Peyer's patch (tissue), 4 donors: Measurements from ENCODE around the gene TSPAN15. TPM values are rescaled to one million over a fixed set of nuclear protein-coding genes. Genes with fewer than 3 reads are reported as not detected.

Source experiments
- DNase-seq, 3 donors: peaks; one replicate each; pipeline ENCODE4 v3.0.0-alpha.2; 2017 to 2019
- H3K27ac ChIP-seq, 4 donors: fragments of 200-600 bp; sonication (generic); one replicate each; pipeline ENCODE4 v1.5.1; 2016 to 2019
- H3K27me3 ChIP-seq, 2 donors: fragments of 200-600 bp; sonication (generic); one replicate each; pipeline ENCODE4 v1.5.1; 2019
- H3K36me3 ChIP-seq, 3 donors: fragments of 200-600 bp; sonication (generic); one replicate each; pipeline ENCODE4 v1.5.1; 2016 to 2019
- H3K4me1 ChIP-seq, 4 donors: fragments of 200-600 bp; sonication (generic); one replicate each; pipeline ENCODE4 v1.5.1; 2016 to 2019
- H3K4me3 ChIP-seq, 4 donors: fragments of 200-600 bp; sonication (generic); 1 replicate in 3 of 4; 2 replicates in 1 of 4; pipeline ENCODE4 v1.5.1; 2016 to 2019; ENCODE audit warnings: mild to moderate bottlenecking in 1 of 4
- H3K9me3 ChIP-seq, 4 donors: fragments of 200-600 bp; sonication (generic); one replicate each; pipeline ENCODE4 v1.5.1; 2016 to 2019; ENCODE audit warnings: mild to moderate bottlenecking in 1 of 4
- POLR2A ChIP-seq, 2 donors: fragments of 450-650 bp; IDR thresholded peaks; one replicate each; pipeline ENCODE4 v1.5.1; 2017; ENCODE audit warnings: antibody characterized with exemption in 2 of 2, mild to moderate bottlenecking in 2 of 2, moderate library complexity in 2 of 2
- total RNA-seq, 4 donors: library from RNA; depleted of rRNA; stranded (reverse); fragments of >200 nt; gene quantifications; one replicate each; pipeline ENCODE4 v1.1.0, GENCODE V29; 2016
- TF ChIP-seq, protein P1 (sequence below), 6 experiments: fragments of 450-650 bp in 4 of 6; fragments of 200-600 bp in 2 of 6; sonication (generic) in 1 of 6; IDR thresholded peaks; one replicate each; pipeline ENCODE4 v1.5.1; 2017 to 2019; ENCODE audit warnings: antibody characterized with exemption in 6 of 6, mild to moderate bottlenecking in 3 of 6, moderate library complexity in 1 of 6

Gene TSPAN15
- total RNA-seq, 4 donors from 2014 or later, result 32.2 to 110 (median 94.4) TPM

DNA sequence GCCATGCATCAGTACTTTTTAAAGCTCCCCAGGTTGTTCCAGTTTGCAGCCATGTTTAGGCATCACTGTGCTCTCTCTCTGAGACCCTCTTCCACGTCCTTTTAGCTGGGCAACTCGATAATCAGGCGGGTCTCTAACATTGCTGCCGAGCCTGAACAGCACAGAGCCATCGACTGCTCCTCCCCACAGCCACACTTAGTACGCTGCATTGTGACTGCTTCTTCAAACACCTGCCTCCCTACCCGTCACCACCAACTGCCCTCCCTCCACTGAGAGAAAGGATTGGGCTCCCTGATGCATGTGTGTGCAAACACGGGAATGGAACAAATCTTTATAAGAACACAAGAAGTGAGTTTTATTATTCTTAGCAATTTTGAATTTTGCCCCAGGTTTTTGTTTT, 23.1 kb upstream of the TSPAN15 start:
- no peaks in the 10 kb centered on the region for H3K27me3 ChIP-seq
- H3K4me1 ChIP-seq, result peaks cover 0 to 24% (median 6%) of the 10 kb centered on the region in 4 donors
- no peaks in the 10 kb centered on the region for H3K36me3 ChIP-seq
- H3K4me3 ChIP-seq, result no peak overlapping the region
- TF ChIP-seq, protein P1, sequence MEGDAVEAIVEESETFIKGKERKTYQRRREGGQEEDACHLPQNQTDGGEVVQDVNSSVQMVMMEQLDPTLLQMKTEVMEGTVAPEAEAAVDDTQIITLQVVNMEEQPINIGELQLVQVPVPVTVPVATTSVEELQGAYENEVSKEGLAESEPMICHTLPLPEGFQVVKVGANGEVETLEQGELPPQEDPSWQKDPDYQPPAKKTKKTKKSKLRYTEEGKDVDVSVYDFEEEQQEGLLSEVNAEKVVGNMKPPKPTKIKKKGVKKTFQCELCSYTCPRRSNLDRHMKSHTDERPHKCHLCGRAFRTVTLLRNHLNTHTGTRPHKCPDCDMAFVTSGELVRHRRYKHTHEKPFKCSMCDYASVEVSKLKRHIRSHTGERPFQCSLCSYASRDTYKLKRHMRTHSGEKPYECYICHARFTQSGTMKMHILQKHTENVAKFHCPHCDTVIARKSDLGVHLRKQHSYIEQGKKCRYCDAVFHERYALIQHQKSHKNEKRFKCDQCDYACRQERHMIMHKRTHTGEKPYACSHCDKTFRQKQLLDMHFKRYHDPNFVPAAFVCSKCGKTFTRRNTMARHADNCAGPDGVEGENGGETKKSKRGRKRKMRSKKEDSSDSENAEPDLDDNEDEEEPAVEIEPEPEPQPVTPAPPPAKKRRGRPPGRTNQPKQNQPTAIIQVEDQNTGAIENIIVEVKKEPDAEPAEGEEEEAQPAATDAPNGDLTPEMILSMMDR (IDR thresholded peaks at IDR 0.05), result no peak
- no peak for TF ChIP-seq POLR2A (IDR thresholded peaks at IDR 0.05)
- DNase-seq, result no peak
- no peaks in the 10 kb centered on the region for H3K9me3 ChIP-seq
- no peak overlapping the region for H3K27ac ChIP-seq

DNA sequence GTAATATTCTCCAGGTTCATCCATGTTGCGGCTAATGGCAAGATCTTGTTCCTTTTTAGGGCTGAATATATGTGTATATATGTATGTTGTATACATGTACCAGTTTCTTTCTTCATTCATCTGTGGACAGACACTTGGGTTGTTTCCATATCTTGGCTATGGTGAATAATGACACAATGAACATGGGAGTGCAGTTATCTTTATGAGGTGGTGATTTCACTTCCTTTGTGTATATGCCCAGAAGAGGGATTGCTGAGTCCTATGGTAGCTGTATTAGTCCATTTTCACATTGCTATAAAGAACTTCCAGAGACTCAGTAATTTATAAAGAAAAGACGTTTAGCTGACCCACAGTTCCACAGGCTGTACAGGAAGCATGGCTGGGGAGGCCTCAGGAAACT, 17.1 kb upstream of the TSPAN15 start:
- DNase-seq, result no peak
- Histone ChIP-seq H3K36me3 (no peaks in the 10 kb centered on the region), H3K27ac (no peak overlapping the region), H3K9me3 (no peaks in the 10 kb centered on the region), H3K27me3 (no peaks in the 10 kb centered on the region), H3K4me3 (no peak overlapping the region), H3K4me1 (peaks cover 0 to 12% (median 3%) of the 10 kb centered on the region in 4 donors)
- TF ChIP-seq, protein P1 (IDR thresholded peaks at IDR 0.05), result no peak
- no peak for TF ChIP-seq POLR2A (IDR thresholded peaks at IDR 0.05)

DNA sequence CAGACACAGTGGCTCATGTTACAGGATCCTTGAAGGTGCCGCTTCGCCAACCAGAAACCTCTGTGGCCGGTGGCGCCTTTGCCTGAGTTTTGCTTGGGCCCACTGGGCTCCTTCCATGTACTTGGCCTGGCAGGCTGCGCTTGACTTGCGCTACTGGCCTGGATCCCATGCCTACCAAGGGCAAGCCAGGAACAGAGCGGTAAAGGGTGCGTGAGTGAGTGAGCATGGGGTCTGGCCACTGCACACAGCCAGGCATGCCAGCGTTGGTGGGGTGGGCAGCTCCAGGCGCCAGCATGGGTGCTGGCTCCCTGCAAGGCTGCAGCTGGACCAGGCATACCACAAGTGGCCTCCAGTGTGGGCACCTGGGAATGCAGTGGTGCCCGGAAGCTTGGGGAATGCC, 16.3 kb upstream of the TSPAN15 start:
- no peaks in the 10 kb centered on the region for H3K9me3 ChIP-seq
- H3K4me3 ChIP-seq, result no peak overlapping the region
- TF ChIP-seq, protein P1 (IDR thresholded peaks at IDR 0.05), result no peak
- TF ChIP-seq POLR2A (IDR thresholded peaks at IDR 0.05), result no peak
- no peak overlapping the region for H3K27ac ChIP-seq
- H3K36me3 ChIP-seq, result no peaks in the 10 kb centered on the region
- peaks cover 0 to 19% (median 3%) of the 10 kb centered on the region in 4 donors for H3K4me1 ChIP-seq
- DNase-seq, result no peak
- no peaks in the 10 kb centered on the region for H3K27me3 ChIP-seq

DNA sequence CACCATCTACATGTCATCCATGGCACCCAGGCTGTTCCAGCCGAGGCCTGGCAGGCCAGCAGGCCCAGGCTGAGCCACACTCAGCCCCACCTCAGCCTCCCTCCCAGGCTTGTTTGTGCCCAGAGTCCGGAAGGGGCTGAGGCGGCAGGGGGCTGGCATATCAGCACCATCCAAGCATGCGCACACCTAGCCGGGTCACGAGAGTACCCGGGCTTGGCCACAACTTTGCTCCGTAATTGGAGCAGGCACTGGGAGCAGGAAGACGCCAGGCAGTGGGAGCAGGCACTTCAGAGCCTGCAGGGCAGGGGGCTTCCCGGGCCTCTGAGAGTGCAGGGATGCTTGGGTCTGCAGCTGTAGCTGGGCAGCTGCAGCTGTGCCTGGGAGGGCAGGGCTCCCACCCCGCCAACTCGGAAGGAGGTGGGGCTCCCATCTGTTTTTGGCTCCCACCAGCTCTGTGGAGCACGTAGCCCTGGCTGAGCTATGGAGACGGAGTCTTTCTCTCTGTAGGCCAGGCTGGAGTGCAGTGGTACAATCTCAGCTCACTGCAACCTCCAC, 15.2 kb upstream of the TSPAN15 start:
- DNase-seq, result no peak
- H3K9me3 ChIP-seq, result no peaks in the 10 kb centered on the region
- H3K4me1 ChIP-seq, result peaks cover 0 to 19% (median 3%) of the 10 kb centered on the region in 4 donors
- TF ChIP-seq, protein P1 (IDR thresholded peaks at IDR 0.05), result no peak
- TF ChIP-seq POLR2A (IDR thresholded peaks at IDR 0.05), result no peak
- no peak overlapping the region for H3K27ac ChIP-seq
- no peaks in the 10 kb centered on the region for H3K36me3 ChIP-seq
- H3K4me3 ChIP-seq, result no peak overlapping the region
- H3K27me3 ChIP-seq, result no peaks in the 10 kb centered on the region

- Histone ChIP-seq H3K9me3 (no peaks in the 10 kb centered on the region), H3K4me1 (peaks cover 0 to 19% (median 3%) of the 10 kb centered on the region in 4 donors), H3K4me3 (no peak overlapping the region), H3K27ac (peak overlapping the region in 2 of 4 donors; percentile 76 to 80), H3K36me3 (no peaks in the 10 kb centered on the region), H3K27me3 (no peaks in the 10 kb centered on the region)
- TF ChIP-seq, protein P1 (IDR thresholded peaks at IDR 0.05), result no peak
- no peak for TF ChIP-seq POLR2A (IDR thresholded peaks at IDR 0.05)
- no peak for DNase-seq
Observed at GRCh38 chr10:69437321-69438259, 13.7 kb upstream of the TSPAN15 start.
